NAMALWA (cell line): ENCODE results near the gene HGF.

Experiments
- DNase-seq: peaks from one replicate; pipeline ENCODE4 v3.0.0-alpha.2; 2015; ENCODE audit warnings: low spot score

The HGF gene

GRCh38 chr7:81682873-81683272 lies 87.0 kb downstream of the HGF start:
- DNase-seq = no peak

- no peak for DNase-seq
These were observed 89.7 kb downstream of the HGF start for GRCh38 chr7:81680120-81680519.

GRCh38 chr7:81676813-81677212 lies 93.0 kb downstream of the HGF start:
- DNase-seq = no peak

GRCh38 chr7:81676105-81676811 lies 93.6 kb downstream of the HGF start:
- no peak for DNase-seq

GRCh38 chr7:81674431-81674830 lies 95.4 kb downstream of the HGF start:
- no peak for DNase-seq

- DNase-seq = no peak
These were observed 97.0 kb downstream of the HGF start for GRCh38 chr7:81672872-81673271.

GRCh38 chr7:81669476-81670105 lies 100.3 kb downstream of the HGF start:
- DNase-seq = no peak

- DNase-seq = no peak
These were observed 103.6 kb downstream of the HGF start for GRCh38 chr7:81666209-81666608.

- DNase-seq = no peak
These were observed 104.6 kb downstream of the HGF start for GRCh38 chr7:81665236-81665635.

- DNase-seq = no peak
These were observed 105.5 kb downstream of the HGF start for GRCh38 chr7:81664304-81664703.

GRCh38 chr7:81662531-81662930 lies 107.3 kb downstream of the HGF start:
- DNase-seq = no peak

GRCh38 chr7:81659697-81660395 lies 110.0 kb downstream of the HGF start:
- no peak for DNase-seq

- no peak for DNase-seq
These were observed 112.3 kb downstream of the HGF start for GRCh38 chr7:81657551-81657950.

- DNase-seq = no peak
These were observed 114.6 kb downstream of the HGF start for GRCh38 chr7:81655271-81655670.

GRCh38 chr7:81652225-81652624 lies 117.6 kb downstream of the HGF start:
- DNase-seq = no peak
